ENCODE results near the gene SHTN1. TPM values are rescaled to one million over a fixed set of nuclear protein-coding genes. Genes with fewer than 3 reads are reported as not detected.

The SHTN1 gene
- polyA plus RNA-seq, 1 donor (not counting 4 experiments of a cell fraction or from before 2014, with no cell fraction given) = 21.3 TPM

- Histone ChIP-seq H3K36me3 (ENCODE audit: control insufficient read depth in 2 of 2, extremely low read depth in 1 of 2, insufficient read depth in 2 of 2, low read length in 2 of 2) (no peaks in the 10 kb centered on the region), H2AFZ (ENCODE audit: control insufficient read depth, low read length) (no peak overlapping the region), H3K27me3 (ENCODE audit: control insufficient read depth, extremely low read depth, insufficient read depth, low read length) (peaks cover 8% of the 10 kb centered on the region), H3K27ac (ENCODE audit: control insufficient read depth, insufficient read depth, low read length) (no peak overlapping the region), H3K4me1 (ENCODE audit: control insufficient read depth, extremely low read depth, insufficient read depth, low read length) (no peaks in the 10 kb centered on the region), H4K20me1 (ENCODE audit: control insufficient read depth, extremely low read depth, insufficient read depth, low read length) (no peaks in the 10 kb centered on the region), H3K9me1 (ENCODE audit: control insufficient read depth, extremely low read depth, insufficient read depth, low read length) (no peaks in the 10 kb centered on the region), H3K79me2 (ENCODE audit: control insufficient read depth, insufficient read depth, low read length) (no peaks in the 10 kb centered on the region), H3K9me3 (ENCODE audit: control insufficient read depth, low read depth, low read length) (no peaks in the 10 kb centered on the region), H3K4me3 (ENCODE audit: control insufficient read depth in 2 of 3, extremely low read depth in 1 of 3, insufficient read depth in 2 of 3, low read depth in 1 of 3, low read length in 3 of 3) (no peak overlapping the region), H3K4me2 (ENCODE audit: control insufficient read depth, extremely low read depth, insufficient read depth, low read depth, low read length) (no peak overlapping the region), H3K9ac (ENCODE audit: control insufficient read depth, extremely low read depth, insufficient read depth, low read length) (no peak overlapping the region)
- dilution Hi-C loops (cut with MboI; ENCODE audit: extremely low pct_ligation_motif_present, low sequenced_read_pairs) = no loop called here
- TF ChIP-seq EZH2 (IDR thresholded peaks at IDR 0.05; ENCODE audit: low read length) (no peak), CTCF (optimal IDR thresholded peaks at IDR 0.05 in 1 of 3, IDR thresholded peaks at IDR 0.05 in 1 of 3, conservative IDR thresholded peaks at IDR 0.05 in 1 of 3; ENCODE audit: extremely low read depth in 1 of 3, insufficient read depth in 2 of 3, low read length in 3 of 3) (no peak)
- DNase-seq (ENCODE audit: low read depth, low spot score) = no peak
- no peak for FAIRE-seq
These were observed 127.6 kb downstream of the SHTN1 start for GRCh38 chr10:116877391-116877790.

- Histone ChIP-seq H3K4me3 (ENCODE audit: control insufficient read depth in 2 of 3, extremely low read depth in 1 of 3, insufficient read depth in 2 of 3, low read depth in 1 of 3, low read length in 3 of 3) (no peak overlapping the region), H2AFZ (ENCODE audit: control insufficient read depth, low read length) (no peak overlapping the region), H3K27ac (ENCODE audit: control insufficient read depth, insufficient read depth, low read length) (no peak overlapping the region), H3K79me2 (ENCODE audit: control insufficient read depth, insufficient read depth, low read length) (no peaks in the 10 kb centered on the region), H3K4me1 (ENCODE audit: control insufficient read depth, extremely low read depth, insufficient read depth, low read length) (no peaks in the 10 kb centered on the region), H3K9me1 (ENCODE audit: control insufficient read depth, extremely low read depth, insufficient read depth, low read length) (no peaks in the 10 kb centered on the region), H3K9me3 (ENCODE audit: control insufficient read depth, low read depth, low read length) (no peaks in the 10 kb centered on the region), H3K36me3 (ENCODE audit: control insufficient read depth in 2 of 2, extremely low read depth in 1 of 2, insufficient read depth in 2 of 2, low read length in 2 of 2) (no peaks in the 10 kb centered on the region), H3K4me2 (ENCODE audit: control insufficient read depth, extremely low read depth, insufficient read depth, low read depth, low read length) (no peak overlapping the region), H4K20me1 (ENCODE audit: control insufficient read depth, extremely low read depth, insufficient read depth, low read length) (no peaks in the 10 kb centered on the region), H3K9ac (ENCODE audit: control insufficient read depth, extremely low read depth, insufficient read depth, low read length) (no peak overlapping the region), H3K27me3 (ENCODE audit: control insufficient read depth, extremely low read depth, insufficient read depth, low read length) (peaks cover 8% of the 10 kb centered on the region)
- FAIRE-seq (no peak), DNase-seq (ENCODE audit: low read depth, low spot score) (no peak)
- TF ChIP-seq CTCF (optimal IDR thresholded peaks at IDR 0.05 in 1 of 3, IDR thresholded peaks at IDR 0.05 in 1 of 3, conservative IDR thresholded peaks at IDR 0.05 in 1 of 3; ENCODE audit: extremely low read depth in 1 of 3, insufficient read depth in 2 of 3, low read length in 3 of 3) (no peak), EZH2 (IDR thresholded peaks at IDR 0.05; ENCODE audit: low read length) (no peak)
- dilution Hi-C loops (cut with MboI; ENCODE audit: extremely low pct_ligation_motif_present, low sequenced_read_pairs) = no loop called here
These were observed 129.1 kb downstream of the SHTN1 start for GRCh38 chr10:116875897-116876296.

All from keratinocyte (primary cell).